Endodermal cell (in vitro differentiated cells): ENCODE measurements around the gene TMEM222. TPM values are rescaled to one million over a fixed set of nuclear protein-coding genes. Genes with fewer than 3 reads are reported as not detected.

Experiments
- DNase-seq: peaks from one replicate; pipeline ENCODE4 v3.0.0-alpha.2; 2017
- H3K27ac ChIP-seq: 2 replicates; pipeline ENCODE4 v1.5.1; 2013; ENCODE audit warnings: mild to moderate bottlenecking, low read depth, low read length, moderate library complexity
- H3K27me3 ChIP-seq: 2 replicates; pipeline ENCODE4 v1.6.1; 2013; ENCODE audit warnings: mild to moderate bottlenecking, low read length, moderate library complexity; ENCODE audit not compliant: insufficient read depth, control insufficient read depth, poor library complexity, severe bottlenecking
- H3K36me3 ChIP-seq: 2 replicates; pipeline ENCODE4 v1.7.0; 2013; ENCODE audit warnings: mild to moderate bottlenecking, low read length, moderate library complexity; ENCODE audit not compliant: control insufficient read depth, insufficient read depth
- H3K4me1 ChIP-seq: one replicate; pipeline ENCODE4 v1.7.0; 2013; ENCODE audit warnings: low read length; ENCODE audit not compliant: control insufficient read depth, insufficient read depth
- H3K4me3 ChIP-seq: 2 replicates; pipeline ENCODE4 v1.5.1; 2013; ENCODE audit warnings: mild to moderate bottlenecking, low read length, moderate library complexity
- H3K9ac ChIP-seq: 2 replicates; pipeline ENCODE4 v1.6.1; 2013; ENCODE audit warnings: mild to moderate bottlenecking, low read length, moderate library complexity; ENCODE audit not compliant: poor library complexity, severe bottlenecking; ENCODE audit errors: extremely low read depth
- H3K9me3 ChIP-seq: 2 replicates; pipeline ENCODE4 v1.6.1; 2013; ENCODE audit warnings: mild to moderate bottlenecking, low read length, moderate library complexity; ENCODE audit not compliant: control insufficient read depth
- H3K27ac Mint-ChIP-seq: 2 replicates; pipeline ENCODE4 v1.8.0; 2020; ENCODE audit warnings: mixed read lengths
- H3K27me3 Mint-ChIP-seq: 2 replicates; pipeline ENCODE4 v1.8.0; 2021; ENCODE audit warnings: mild to moderate bottlenecking, mixed read lengths; ENCODE audit not compliant: insufficient read depth
- H3K36me3 Mint-ChIP-seq: 2 replicates; pipeline ENCODE4 v1.8.0; 2020; ENCODE audit warnings: low read depth, mixed read lengths
- H3K4me1 Mint-ChIP-seq: 2 replicates; pipeline ENCODE4 v1.8.0; 2020; ENCODE audit warnings: mixed read lengths
- H3K4me3 Mint-ChIP-seq: 2 replicates; pipeline ENCODE4 v1.8.0; 2020; ENCODE audit warnings: mild to moderate bottlenecking, moderate library complexity, mixed read lengths
- H3K9me3 Mint-ChIP-seq: 2 replicates; pipeline ENCODE4 v1.8.0; 2020; ENCODE audit warnings: mild to moderate bottlenecking, mixed read lengths
- CTCF ChIP-seq: fragments of 200-600 bp; sonication (generic); conservative IDR thresholded peaks from 2 replicates; pipeline ENCODE4 v1.5.0; 2021; ENCODE audit warnings: antibody characterized with exemption, mild to moderate bottlenecking
- WGBS, 2 experiments: methylation state at CpG; one replicate each; pipeline versions ENCODE4 v1.1.5 to v1.1.7; 2013; ENCODE audit warnings: missing lambda C conversion rate in 2 of 2, mixed read lengths in 1 of 2; ENCODE audit not compliant: insufficient coverage in 1 of 2, insufficient read length in 1 of 2; 5-methylcytosine and 5-hydroxymethylcytosine counted together
- total RNA-seq, 2 donors: library from RNA; stranded (reverse); fragmentation: NEBNext Ultra II Directional in 1 of 2; extraction: Animal tissue kit (Norgen Biotek cat#: 25700) in 1 of 2; gene quantifications; 2 replicates in 1 of 2; 3 replicates in 1 of 2; pipeline ENCODE4 v1.2.1, GENCODE V29; 2021

TMEM222 gene
- total RNA-seq, 2 donors from 2014 or later, result 26.0 to 31.8 TPM

GRCh38 chr1:27367160-27367650 lies 45.2 kb downstream of the TMEM222 start:
- Histone ChIP-seq H3K27me3 (no peaks in the 10 kb centered on the region), H3K4me3 (peak overlapping the region; percentile 88), H3K9ac (peak overlapping the region; percentile 57), H3K9me3 (no peaks in the 10 kb centered on the region), H3K4me1 (no peaks in the 10 kb centered on the region), H3K36me3 (no peaks in the 10 kb centered on the region), H3K27ac (peak overlapping the region; percentile 72)
- H3K27me3 Mint-ChIP-seq, result peaks cover 14% of the 10 kb centered on the region
- H3K4me1 Mint-ChIP-seq, result peaks cover 12% of the 10 kb centered on the region
- DNase-seq, result no peak
- peak overlapping the region; percentile 70 for H3K4me3 Mint-ChIP-seq
- no peaks in the 10 kb centered on the region for H3K36me3 Mint-ChIP-seq
- no peak overlapping the region for H3K27ac Mint-ChIP-seq
- no peak for TF ChIP-seq CTCF
- no peaks in the 10 kb centered on the region for H3K9me3 Mint-ChIP-seq
- 45 to 46% methylated on average over 7 to 8 of the region's 8 CpGs for WGBS, 2 experiments

GRCh38 chr1:27368869-27369582 lies 47.1 kb downstream of the TMEM222 start:
- no peaks in the 10 kb centered on the region for H3K36me3 Mint-ChIP-seq
- H3K4me3 ChIP-seq, result no peak overlapping the region
- H3K9ac ChIP-seq, result no peak overlapping the region
- no peak overlapping the region for H3K27ac Mint-ChIP-seq
- peaks cover 3% of the 10 kb centered on the region for H3K27me3 Mint-ChIP-seq
- DNase-seq, result no peak
- no peaks in the 10 kb centered on the region for H3K9me3 ChIP-seq
- H3K4me3 Mint-ChIP-seq, result no peak overlapping the region
- H3K4me1 ChIP-seq, result no peaks in the 10 kb centered on the region
- 85 to 86% methylated on average over 12 to 13 of the region's 13 CpGs for WGBS, 2 experiments
- H3K27me3 ChIP-seq, result no peaks in the 10 kb centered on the region
- H3K36me3 ChIP-seq, result no peaks in the 10 kb centered on the region
- peak; percentile 58 for TF ChIP-seq CTCF
- H3K27ac ChIP-seq, result no peak overlapping the region
- peaks cover 12% of the 10 kb centered on the region for H3K4me1 Mint-ChIP-seq
- H3K9me3 Mint-ChIP-seq, result no peaks in the 10 kb centered on the region

- H3K36me3 ChIP-seq, result no peaks in the 10 kb centered on the region
- Mint-ChIP-seq H3K4me3 (no peak overlapping the region), H3K4me1 (peaks cover 2% of the 10 kb centered on the region), H3K27ac (no peak overlapping the region), H3K9me3 (no peaks in the 10 kb centered on the region), H3K27me3 (peaks cover 3% of the 10 kb centered on the region), H3K36me3 (no peaks in the 10 kb centered on the region)
- no peak overlapping the region for H3K27ac ChIP-seq
- no peaks in the 10 kb centered on the region for H3K27me3 ChIP-seq
- no peak overlapping the region for H3K9ac ChIP-seq
- no peaks in the 10 kb centered on the region for H3K9me3 ChIP-seq
- H3K4me1 ChIP-seq, result no peaks in the 10 kb centered on the region
- no peak for DNase-seq
- H3K4me3 ChIP-seq, result no peak overlapping the region
- WGBS, 2 experiments, result 91 to 94% methylated on average over 14 to 19 of the region's 19 CpGs
- no peak for TF ChIP-seq CTCF
Measured at GRCh38 chr1:27372022-27372807, 50.3 kb downstream of the TMEM222 start.
